K562 (cell line): ENCODE data around the gene SORCS2. TPM values are rescaled to one million over a fixed set of nuclear protein-coding genes. Genes with fewer than 3 reads are reported as not detected.

Experiments used
- ATAC-seq: fragments of 200-7000 bp; cut with Tn5 transposase; 3 replicates; pipeline ENCODE4 v1.9.1; 2020; ENCODE audit warnings: moderate library complexity
- BruUV-seq: library from RNA; stranded (reverse); fragments of 400-500 nt; replicated peaks from 2 replicates; lab custom pipeline; 2021; lab: Mats Ljungman, UMichigan
- CTCF ChIA-PET: fragments of 300-600 bp; formaldehyde crosslinking; extraction: SDS; loops from one replicate; lab custom pipeline; 2021; ENCODE audit warnings: low intra/inter-chr PET ratio; lab: Yijun Ruan, JAX
- POLR2A ChIA-PET: fragments of 300-600, 350-650 bp; sonication (Branson Sonifier 250); formaldehyde crosslinking; extraction: SDS; loops from one replicate; lab custom pipeline; 2021; ENCODE audit warnings: antibody characterized with exemption, inconsistent platforms; lab: Yijun Ruan, JAX
- DNase-seq, 4 experiments: peaks; one replicate each; pipeline versions ENCODE4 v3.0.0 to v3.0.0-alpha.2; 2011 to 2018; ENCODE audit warnings: low spot score in 3 of 4, mixed read lengths in 3 of 4; ENCODE audit errors: extremely low read depth in 1 of 4
- FAIRE-seq: peaks from 2 replicates; lab custom pipeline; 2011; peaks lifted over from hg19 to GRCh38; lab: Jason Lieb, UNC
- H2AFZ ChIP-seq: 2 replicates; pipeline ENCODE4 v1.6.0; 2011; ENCODE audit warnings: low read depth, low read length, control low read depth, inconsistent platforms
- H3K27ac ChIP-seq: fragments of 200-600 bp; 3 replicates; pipeline ENCODE4 v1.8.0; 2011; ENCODE audit warnings: low read depth, mild to moderate bottlenecking, control low read depth, inconsistent platforms, low read length, moderate library complexity, mixed read lengths; ENCODE audit errors: extremely low read depth
- H3K27me3 ChIP-seq, 2 experiments: fragments of 300-600 bp in 1 of 2; 2 replicates in 1 of 2; 3 replicates in 1 of 2; pipeline versions ENCODE4 v1.6.0 to v1.8.0; 2011; ENCODE audit warnings: inconsistent platforms in 2 of 2, low read length in 2 of 2, mild to moderate bottlenecking in 1 of 2, mixed read lengths in 1 of 2, moderate library complexity in 1 of 2; ENCODE audit not compliant: control insufficient read depth in 2 of 2, insufficient read depth in 2 of 2
- H3K36me3 ChIP-seq: fragments of 300-600 bp; 3 replicates; pipeline ENCODE4 v1.8.0; 2011; ENCODE audit warnings: mild to moderate bottlenecking, low read length, inconsistent platforms; ENCODE audit not compliant: control insufficient read depth, insufficient read depth
- H3K4me1 ChIP-seq, 2 experiments: fragments of 200-600 bp in 1 of 2; replicated peaks in 1 of 2; 2 replicates in 1 of 2; 3 replicates in 1 of 2; pipeline versions ENCODE4 v1.5.1 to v1.8.0; 2011; ENCODE audit warnings: inconsistent platforms in 2 of 2, low read length in 2 of 2, mild to moderate bottlenecking in 1 of 2, mixed read lengths in 1 of 2, moderate library complexity in 1 of 2; ENCODE audit not compliant: control insufficient read depth in 2 of 2, insufficient read depth in 2 of 2
- H3K4me2 ChIP-seq: 2 replicates; pipeline ENCODE4 v1.6.1; 2011; ENCODE audit warnings: low read length, control low read depth, inconsistent platforms, mixed read lengths; ENCODE audit not compliant: insufficient read depth
- H3K4me3 ChIP-seq: fragments of 200-600 bp; sonication (generic), shearing (Covaris generic); 2 replicates; pipeline ENCODE4 v1.5.1; 2016; ENCODE audit warnings: control low read depth, inconsistent platforms
- H3K79me2 ChIP-seq: fragments of 200-600 bp; 3 replicates; pipeline ENCODE4 v1.8.0; 2011; ENCODE audit warnings: low read length, inconsistent platforms; ENCODE audit not compliant: control insufficient read depth, insufficient read depth
- H3K9ac ChIP-seq, 2 experiments: 2 replicates each; pipeline versions ENCODE4 v1.6.0 to v1.6.1; 2011; ENCODE audit warnings: low read depth in 2 of 2, low read length in 2 of 2, control low read depth in 1 of 2, inconsistent platforms in 1 of 2, mild to moderate bottlenecking in 1 of 2, mixed read lengths in 1 of 2; ENCODE audit not compliant: insufficient read depth in 1 of 2
- H3K9me1 ChIP-seq: one replicate; pipeline ENCODE4 v1.6.0; 2011; ENCODE audit warnings: inconsistent platforms, mild to moderate bottlenecking, low read length, moderate library complexity; ENCODE audit not compliant: control insufficient read depth, insufficient read depth
- H3K9me3 ChIP-seq: replicated peaks from 2 replicates; pipeline ENCODE4 v1.5.1; 2011; ENCODE audit warnings: low read depth, low read length, inconsistent platforms; ENCODE audit not compliant: control insufficient read depth, insufficient read depth
- H4K20me1 ChIP-seq: replicated peaks from 2 replicates; pipeline ENCODE4 v1.6.1; 2011; ENCODE audit warnings: low read length, inconsistent platforms, mixed read lengths; ENCODE audit not compliant: control insufficient read depth, insufficient read depth
- CBX5 ChIP-seq: IDR thresholded peaks from 2 replicates; pipeline ENCODE4 v1.6.1; 2014; ENCODE audit warnings: low read depth, borderline replicate concordance
- CHD7 ChIP-seq: fragments of 200-600 bp; sonication (generic); IDR thresholded peaks from one replicate; pipeline ENCODE4 v1.6.1; 2012; ENCODE audit warnings: mild to moderate bottlenecking, low read depth, low read length, inconsistent platforms
- CXXC5 ChIP-seq: fragments of 250-450 bp; sonication (Bioruptor Pico); IDR thresholded peaks from 2 replicates; pipeline ENCODE4 v1.8.0; 2022; ENCODE audit warnings: inconsistent platforms, mild to moderate bottlenecking, moderate library complexity
- PRMT5 ChIP-seq: sonication (generic); formaldehyde crosslinking; IDR thresholded peaks from 2 replicates; pipeline ENCODE4 v1.5.0; 2020; ENCODE audit warnings: missing genetic modification reagents
- RFX1 ChIP-seq: fragments of 450-650 bp; IDR thresholded peaks from 2 replicates; pipeline ENCODE4 v1.6.1; 2016; ENCODE audit warnings: mild to moderate bottlenecking, moderate library complexity
- SIN3B ChIP-seq: fragments of 450-650 bp; IDR thresholded peaks from 2 replicates; pipeline ENCODE4 v1.6.1; 2017; ENCODE audit warnings: low read depth, mild to moderate bottlenecking, moderate library complexity
- SMAD4 ChIP-seq: fragments of 250-450 bp; sonication (Bioruptor Pico); conservative IDR thresholded peaks from 2 replicates; pipeline ENCODE4 v1.8.0; 2021; ENCODE audit warnings: inconsistent platforms, mild to moderate bottlenecking, moderate library complexity
- TAL1 ChIP-seq: fragments of 450-650 bp; IDR thresholded peaks from 2 replicates; pipeline ENCODE4 v1.6.1; 2016; ENCODE audit warnings: mild to moderate bottlenecking
- ZNF57 ChIP-seq: fragments of 450-650 bp; formaldehyde crosslinking; IDR thresholded peaks from 2 replicates; pipeline ENCODE4 v1.4.0; 2020; ENCODE audit warnings: mild to moderate bottlenecking, moderate library complexity
- WGBS: fragments of 100-300 bp; shearing (Covaris generic); methylation state at CpG from one replicate; pipeline ENCODE4 v1.1.6; 2016; ENCODE audit warnings: low coverage, mixed read lengths; ENCODE audit not compliant: insufficient coverage; ENCODE audit errors: missing lambda C conversion rate; 5-methylcytosine and 5-hydroxymethylcytosine counted together
- in situ Hi-C: fragments of 300-500 bp; cut with MboI; formaldehyde crosslinking; loops from 4 replicates; pipeline ENCODE4 v1.15.0; 2018; ENCODE audit warnings: inconsistent platforms, mixed read lengths
- intact Hi-C: fragments of 100-400 bp; cut with micrococcal nuclease; formaldehyde crosslinking; loops from 2 replicates; pipeline ENCODE4 v1.14.2; 2022
- polyA plus RNA-seq, 8 experiments: library from polyadenylated mRNA; depleted of rRNA in 4 of 8; stranded (reverse) in 5 of 8; unstranded in 3 of 8; fragments of >200 nt; fragmentation: Nextera tagmentation in 2 of 8; fragmentation: Illumina TruSeq in 1 of 8; extraction: Ambion mirVana in 2 of 8; extraction: Trizol in 1 of 8; gene quantifications; 2 replicates each; pipeline versions ENCODE4 v1.2.1 to v1.2.3, GENCODE V29; 2011 to 2014; ENCODE audit warnings: inconsistent platforms in 1 of 8, missing spikeins in 1 of 8
- total RNA-seq, 7 experiments: library from RNA; depleted of rRNA in 6 of 7; stranded (reverse); fragments of >200 nt in 6 of 7; fragmentation: Illumina TruSeq in 2 of 7; extraction: Trizol in 2 of 7; gene quantifications; 2 replicates each; pipeline versions ENCODE4 v1.2.1 to v1.2.3, GENCODE V29; 2011 to 2021; ENCODE audit warnings: low replicate concordance in 1 of 7

The SORCS2 gene
- total and polyA plus RNA-seq, 9 of the 15 experiments (the other 6 are each of a cell fraction or from before 2014, with no cell fraction given) = not detected

- no peak for DNase-seq
- H4K20me1 ChIP-seq = peaks cover 5% of the 10 kb centered on the region
- H3K4me1 ChIP-seq = peaks cover 0 to 6% of the 10 kb centered on the region in 2 experiments; a peak in 3 of 5 replicates
- CTCF ChIA-PET = no interaction called here
- no peak overlapping the region for H2AFZ ChIP-seq
- TF ChIP-seq SMAD4 (CRISPR knock-in tag) (no peak), CBX5 (no peak), TAL1 (no peak), PRMT5 (CRISPR knock-in tag) (no peak), RFX1 (no peak), SIN3B (no peak), CXXC5 (CRISPR knock-in tag) (no peak), ZNF57 (CRISPR knock-in tag) (no peak), CHD7 (no peak)
- no peak overlapping the region for H3K4me3 ChIP-seq
- H3K27ac ChIP-seq = no peak overlapping the region
- H3K9me3 ChIP-seq = no peaks in the 10 kb centered on the region
- FAIRE-seq = no peak
- H3K27me3 ChIP-seq = peaks cover 3 to 35% of the 10 kb centered on the region in 2 experiments; a peak in 3 of 5 replicates
- intact Hi-C loops (no loop called here), in situ Hi-C loops (no loop called here)
- H3K79me2 ChIP-seq = no peaks in the 10 kb centered on the region
- no TSS peak for BruUV-seq
- 0% methylated on average over 3 of the region's 5 CpGs for WGBS
- no peak overlapping the region for H3K9ac ChIP-seq
- H3K4me2 ChIP-seq = no peak overlapping the region
- no peaks in the 10 kb centered on the region for H3K9me1 ChIP-seq
- POLR2A ChIA-PET = interaction anchor here (0.9 kb wide), 1 partner anchor 24 kb away, joined by 3 read pairs; no protein-coding TSS in a partner anchor
- no peaks in the 10 kb centered on the region for H3K36me3 ChIP-seq
- no peak for ATAC-seq
Observed at GRCh38 chr4:7658341-7659204, 466.2 kb downstream of the SORCS2 start.
